ENCODE measurements around the gene ZNF787. TPM values are rescaled to one million over a fixed set of nuclear protein-coding genes. Genes with fewer than 3 reads are reported as not detected.
A peak's percentile ranks its signal among the peaks of the same experiment; 100 is the strongest.

The ZNF787 gene
- total RNA-seq, 4 donors from 2014 or later = 7.8 to 21.3 (median 14.2) TPM

DNA sequence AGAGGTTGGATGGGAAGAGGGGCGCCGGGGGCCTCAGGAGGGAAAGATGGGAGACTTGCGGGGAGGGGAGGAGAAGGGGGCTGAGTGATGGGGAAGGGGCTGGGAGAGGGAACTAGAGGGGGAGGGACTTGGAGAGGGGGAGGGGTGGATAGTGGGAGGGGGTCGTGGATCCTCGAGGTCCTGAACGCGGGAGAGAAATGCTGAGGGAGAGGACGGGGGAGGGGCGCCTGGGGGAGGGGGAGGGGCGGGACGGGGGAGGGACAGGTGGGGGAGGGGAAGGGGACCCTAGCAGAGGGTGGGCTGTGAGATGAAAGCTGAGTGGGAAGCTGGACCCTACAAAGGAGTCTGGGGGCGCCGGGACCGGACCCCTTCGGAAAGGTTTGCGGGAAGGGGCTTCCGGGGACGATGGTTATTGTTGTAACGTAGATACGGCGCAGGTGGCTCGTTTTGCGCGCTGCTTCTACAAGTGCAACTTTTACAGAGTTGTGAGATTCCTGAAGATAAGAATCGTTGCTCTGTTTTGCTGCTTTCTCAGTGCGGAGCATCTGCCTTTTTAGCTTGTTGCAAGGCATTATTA, 20.4 kb upstream of the ZNF787 start:
- Histone ChIP-seq H3K27ac (peak overlapping the region; percentile 84 to 88 (median 85)), H3K9me3 (no peaks in the 10 kb centered on the region), H3K36me3 (no peaks in the 10 kb centered on the region), H3K27me3 (no peaks in the 10 kb centered on the region), H3K4me1 (peaks cover 33 to 44% of the 10 kb centered on the region in 2 donors), H3K4me3 (replicated peaks in 1 of 3) (peak overlapping the region in 2 of 3 donors; percentile 27 to 43)
- intact Hi-C loops (cut with DNase I) = no loop called here
- WGBS, 2 donors = 0 to 1% methylated on average over 20 to 21 of the region's 26 CpGs
- no peak for TF ChIP-seq POLR2A (IDR thresholded peaks at IDR 0.05)
- TF ChIP-seq, protein P1, sequence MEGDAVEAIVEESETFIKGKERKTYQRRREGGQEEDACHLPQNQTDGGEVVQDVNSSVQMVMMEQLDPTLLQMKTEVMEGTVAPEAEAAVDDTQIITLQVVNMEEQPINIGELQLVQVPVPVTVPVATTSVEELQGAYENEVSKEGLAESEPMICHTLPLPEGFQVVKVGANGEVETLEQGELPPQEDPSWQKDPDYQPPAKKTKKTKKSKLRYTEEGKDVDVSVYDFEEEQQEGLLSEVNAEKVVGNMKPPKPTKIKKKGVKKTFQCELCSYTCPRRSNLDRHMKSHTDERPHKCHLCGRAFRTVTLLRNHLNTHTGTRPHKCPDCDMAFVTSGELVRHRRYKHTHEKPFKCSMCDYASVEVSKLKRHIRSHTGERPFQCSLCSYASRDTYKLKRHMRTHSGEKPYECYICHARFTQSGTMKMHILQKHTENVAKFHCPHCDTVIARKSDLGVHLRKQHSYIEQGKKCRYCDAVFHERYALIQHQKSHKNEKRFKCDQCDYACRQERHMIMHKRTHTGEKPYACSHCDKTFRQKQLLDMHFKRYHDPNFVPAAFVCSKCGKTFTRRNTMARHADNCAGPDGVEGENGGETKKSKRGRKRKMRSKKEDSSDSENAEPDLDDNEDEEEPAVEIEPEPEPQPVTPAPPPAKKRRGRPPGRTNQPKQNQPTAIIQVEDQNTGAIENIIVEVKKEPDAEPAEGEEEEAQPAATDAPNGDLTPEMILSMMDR (IDR thresholded peaks at IDR 0.05) = no peak
- peak; percentile 31 to 33 for DNase-seq

DNA sequence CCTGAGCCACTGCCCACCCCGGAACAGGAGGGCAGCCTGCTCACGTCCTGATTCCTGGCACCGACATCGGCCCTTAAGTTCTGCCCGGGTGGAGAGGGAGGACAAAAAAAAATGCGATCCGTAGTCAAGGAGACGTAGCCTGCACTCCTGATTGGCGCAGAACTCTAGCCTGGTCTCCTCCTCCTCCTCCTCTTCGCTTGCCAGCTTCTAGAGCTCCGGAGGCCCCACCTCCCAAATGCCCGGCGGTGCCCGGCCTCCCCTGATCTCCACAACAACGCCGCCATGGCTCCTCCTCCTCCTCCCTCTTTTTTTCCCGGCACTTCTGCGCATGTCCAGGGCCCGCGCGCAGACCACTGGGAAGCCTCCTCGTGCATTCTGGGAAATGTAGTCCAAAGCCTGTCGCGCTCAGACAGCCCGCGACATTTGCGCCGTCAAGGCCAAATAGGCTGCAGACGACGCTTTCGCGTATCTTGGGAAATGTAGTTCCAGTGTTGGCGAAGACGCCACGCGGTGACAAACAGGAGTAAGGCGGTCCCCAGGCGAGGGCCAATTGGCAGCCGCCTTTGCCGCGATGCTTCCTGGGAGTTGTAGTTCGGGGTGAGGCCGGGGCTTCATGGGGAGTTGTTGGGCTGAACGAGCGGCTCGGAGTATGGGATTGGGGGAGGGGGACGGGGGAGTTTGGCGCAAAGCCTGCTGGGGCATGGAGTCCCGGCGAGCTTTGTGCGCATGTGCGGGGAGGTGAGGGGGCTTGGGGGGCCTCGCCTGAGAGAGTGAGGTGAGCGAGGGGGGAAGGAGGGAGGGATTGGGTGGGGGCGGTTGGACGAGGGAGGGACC, 19.7 kb upstream of the ZNF787 start, which contains the start of gene ZNF444:
TSS of gene ZNF444 (plus strand) at position 705 of the 834 bp plus-strand sequence. CDS start 5,625 bp downstream, outside the sequence.
- Histone ChIP-seq H3K9me3 (no peaks in the 10 kb centered on the region), H3K4me3 (replicated peaks in 1 of 3) (peak within 1 kb of the TSS in 2 of 3 donors; percentile 27 to 43), H3K36me3 (no peaks in the 10 kb centered on the region), H3K27ac (peak within 1 kb of the TSS; percentile 88 to 94 (median 89)), H3K27me3 (no peaks in the 10 kb centered on the region), H3K4me1 (peaks cover 34 to 50% of the 10 kb centered on the region in 2 donors)
- peak; percentile 99 for DNase-seq
- intact Hi-C loops (cut with DNase I) = no loop called here
- TF ChIP-seq, protein P1 (IDR thresholded peaks at IDR 0.05) = no peak
- TF ChIP-seq POLR2A (IDR thresholded peaks at IDR 0.05) = peak in 1 of 2 donors; percentile 84
- WGBS, 2 donors = 0 to 1% methylated on average over 37 to 51 of the region's 56 CpGs

DNA sequence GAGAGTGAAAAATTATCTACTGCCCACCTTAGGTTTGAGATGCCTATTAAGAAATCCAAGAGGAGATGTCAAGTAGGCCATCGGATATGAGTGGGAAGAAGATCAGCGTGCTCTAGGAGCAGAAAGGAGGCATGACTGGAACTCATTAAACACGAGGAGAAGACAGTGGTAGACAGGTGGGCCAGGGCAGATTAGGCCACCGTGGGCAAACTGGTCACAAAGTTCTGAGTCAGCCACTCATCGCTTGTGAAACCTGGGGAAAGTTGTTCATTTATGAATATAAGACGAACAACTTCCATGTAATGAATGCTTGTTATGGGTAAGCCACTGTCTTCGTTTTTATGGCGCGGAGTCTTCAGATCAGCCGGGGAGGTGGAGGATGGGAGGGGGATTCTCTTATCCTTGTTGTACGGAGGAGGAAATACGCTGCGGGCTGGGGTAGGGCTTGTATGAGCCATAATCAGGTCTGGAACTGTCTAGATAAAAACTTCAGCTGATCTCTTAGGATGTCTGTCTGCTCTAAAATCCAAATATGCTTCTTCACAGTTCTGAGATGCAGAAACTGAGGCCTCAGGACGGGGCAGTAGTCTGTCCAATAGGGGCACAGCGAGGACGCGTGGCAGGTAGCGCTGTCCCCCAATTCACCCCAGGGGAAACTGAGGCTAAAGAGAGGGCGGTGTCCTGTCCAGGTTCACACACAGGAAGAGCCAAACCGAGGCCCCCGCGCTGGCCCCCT, 18.9 kb upstream of the ZNF787 start:
- peak overlapping the region; percentile 88 to 94 (median 89) for H3K27ac ChIP-seq
- no peaks in the 10 kb centered on the region for H3K27me3 ChIP-seq
- H3K4me1 ChIP-seq = peaks cover 37 to 58% of the 10 kb centered on the region in 2 donors
- no peaks in the 10 kb centered on the region for H3K36me3 ChIP-seq
- WGBS, 2 donors = 37% methylated on average over 18 to 21 of the region's 22 CpGs
- no peaks in the 10 kb centered on the region for H3K9me3 ChIP-seq
- TF ChIP-seq, protein P1 (IDR thresholded peaks at IDR 0.05) = peak in 1 of 6 experiments; percentile 20
- TF ChIP-seq POLR2A (IDR thresholded peaks at IDR 0.05) = no peak
- intact Hi-C loops (cut with DNase I) = no loop called here
- no peak for DNase-seq
- H3K4me3 ChIP-seq (replicated peaks in 1 of 3) = peak overlapping the region in 2 of 3 donors; percentile 16 to 23

DNA sequence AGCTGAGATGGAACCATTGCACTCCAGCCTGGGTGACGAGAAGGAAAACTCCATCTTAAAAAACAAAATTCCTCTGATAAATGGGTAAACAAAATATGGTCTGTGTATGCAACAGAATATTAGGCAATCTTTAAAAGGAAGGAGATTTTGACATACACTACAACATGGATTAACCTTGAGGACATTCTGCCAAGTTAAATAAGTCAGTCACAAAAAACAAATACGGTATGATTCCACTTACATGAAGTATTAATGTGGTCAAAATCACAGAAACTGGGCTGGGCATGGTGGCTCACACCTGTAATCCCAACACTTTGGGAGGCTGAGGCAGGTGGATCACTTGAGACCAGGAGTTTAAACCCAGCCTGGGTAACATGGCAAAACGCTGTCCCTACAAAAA, 17.0 kb upstream of the ZNF787 start:
- Histone ChIP-seq H3K27me3 (no peaks in the 10 kb centered on the region), H3K4me1 (peaks cover 44 to 72% of the 10 kb centered on the region in 2 donors), H3K36me3 (no peaks in the 10 kb centered on the region), H3K9me3 (no peaks in the 10 kb centered on the region), H3K4me3 (replicated peaks in 1 of 3) (no peak overlapping the region), H3K27ac (peak overlapping the region; percentile 48 to 68 (median 65))
- no peak for DNase-seq
- intact Hi-C loops (cut with DNase I) = no loop called here
- TF ChIP-seq POLR2A (IDR thresholded peaks at IDR 0.05) = no peak
- TF ChIP-seq, protein P1 (IDR thresholded peaks at IDR 0.05) = no peak
- WGBS, 2 donors = 80 to 84% methylated on average over 3 of the region's 3 CpGs

Measured in thyroid gland (tissue), 4 donors.